DOHH2 (cell line): ENCODE data around the gene VAC14.

Experiments used
- H3F3A ChIP-seq: fragments of 200-600 bp; sonication (generic), shearing (Covaris generic); 2 replicates; pipeline ENCODE4 v1.6.0; 2016; ENCODE audit warnings: antibody characterized with exemption, mild to moderate bottlenecking; ENCODE audit not compliant: control insufficient read depth, insufficient read depth
- H3K27ac ChIP-seq: fragments of 200-600 bp; sonication (generic); 2 replicates; pipeline ENCODE4 v1.5.1; 2014; ENCODE audit warnings: low read depth, mild to moderate bottlenecking, low read length, moderate library complexity
- H3K27me3 ChIP-seq: fragments of 200-600 bp; sonication (generic); 2 replicates; pipeline ENCODE4 v1.6.1; 2014; ENCODE audit warnings: mild to moderate bottlenecking, low read length, mixed read lengths; ENCODE audit not compliant: control insufficient read depth
- H3K36me3 ChIP-seq: fragments of 200-600 bp; sonication (generic); 2 replicates; pipeline ENCODE4 v1.6.1; 2014; ENCODE audit warnings: mild to moderate bottlenecking, low read length, moderate library complexity, mixed read lengths; ENCODE audit not compliant: control insufficient read depth
- H3K4me1 ChIP-seq: fragments of 200-600 bp; sonication (generic); 2 replicates; pipeline ENCODE4 v1.6.1; 2014; ENCODE audit warnings: mild to moderate bottlenecking, low read length, mixed read lengths; ENCODE audit not compliant: control insufficient read depth
- H3K4me2 ChIP-seq: fragments of 200-600 bp; sonication (generic); 2 replicates; pipeline ENCODE4 v1.6.0; 2014; ENCODE audit warnings: mild to moderate bottlenecking, low read length, moderate library complexity
- H3K4me3 ChIP-seq: fragments of 200-600 bp; sonication (generic); 2 replicates; pipeline ENCODE4 v1.5.1; 2014; ENCODE audit warnings: mild to moderate bottlenecking, low read length, mixed read lengths
- H3K79me2 ChIP-seq: fragments of 200-600 bp; sonication (generic); 2 replicates; pipeline ENCODE4 v1.6.1; 2014; ENCODE audit warnings: mild to moderate bottlenecking, low read length, mixed read lengths; ENCODE audit not compliant: control insufficient read depth
- H3K9me2 ChIP-seq: fragments of 200-600 bp; sonication (generic); replicated peaks from 2 replicates; pipeline ENCODE4 v1.6.1; 2014; ENCODE audit warnings: mild to moderate bottlenecking, low read length, mixed read lengths; ENCODE audit not compliant: control insufficient read depth
- H3K9me3 ChIP-seq: fragments of 200-600 bp; sonication (generic); 2 replicates; pipeline ENCODE4 v1.6.1; 2014; ENCODE audit warnings: antibody characterized with exemption, low read length, mixed read lengths; ENCODE audit not compliant: control insufficient read depth, insufficient read depth
- H4K20me1 ChIP-seq: fragments of 200-600 bp; sonication (generic); 2 replicates; pipeline ENCODE4 v1.6.0; 2014; ENCODE audit warnings: low read depth, mild to moderate bottlenecking, antibody characterized with exemption, low read length, moderate library complexity; ENCODE audit not compliant: control insufficient read depth, insufficient read depth
- EZH2phosphoT487 ChIP-seq: fragments of 200-600 bp; sonication (generic); IDR thresholded peaks from 2 replicates; pipeline ENCODE4 v1.6.1; 2017; ENCODE audit warnings: borderline replicate concordance, mild to moderate bottlenecking, antibody characterized with exemption, low read length, moderate library complexity, mixed read lengths
- TF ChIP-seq, protein P1 (sequence below): fragments of 200-600 bp; sonication (generic); IDR thresholded peaks from one replicate; pipeline ENCODE4 v1.5.1; 2014; ENCODE audit warnings: antibody characterized with exemption, mild to moderate bottlenecking, low read depth, low read length; ENCODE audit not compliant: poor library complexity, severe bottlenecking

Gene VAC14

DNA sequence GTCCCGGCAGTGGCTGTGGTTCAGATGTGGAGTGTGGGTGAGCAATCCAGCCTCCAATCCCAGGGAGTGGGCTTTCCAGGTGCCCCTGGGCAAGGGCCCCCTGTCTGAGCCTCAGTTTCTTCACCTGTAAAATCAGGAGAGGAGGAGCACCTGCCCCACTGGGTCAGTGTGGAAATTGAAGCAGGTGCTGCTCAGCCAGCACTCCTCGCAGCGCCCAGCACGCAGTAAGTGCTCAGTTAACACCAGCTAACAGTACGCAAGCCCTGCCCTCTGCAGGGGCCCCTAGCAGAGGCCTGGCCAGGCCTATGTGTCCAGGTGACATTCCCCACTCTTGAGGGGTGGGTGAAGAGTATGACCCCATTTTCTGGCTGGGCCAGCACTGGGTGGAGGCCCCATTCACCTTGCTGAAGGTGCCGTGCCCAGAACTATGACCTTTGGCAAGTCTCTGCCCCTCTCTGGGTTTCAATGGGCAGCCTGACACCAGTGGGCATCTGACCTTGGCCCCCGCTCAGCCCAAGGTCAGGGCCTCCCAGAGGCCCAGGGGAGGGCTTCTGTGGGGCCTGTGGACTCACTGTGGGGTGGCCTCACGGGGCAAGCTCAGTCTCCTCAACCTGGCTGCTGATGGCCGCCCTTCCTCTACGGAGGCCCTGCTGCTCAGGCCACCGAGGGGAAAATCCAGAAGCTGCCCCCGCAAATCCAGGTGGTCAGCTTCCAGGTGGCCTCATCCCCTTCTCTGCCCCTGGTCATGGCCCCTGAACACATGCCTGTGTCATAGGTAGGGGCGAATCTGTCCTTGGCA lies 117.6 kb downstream of the VAC14 start:
- TF ChIP-seq, protein P1, sequence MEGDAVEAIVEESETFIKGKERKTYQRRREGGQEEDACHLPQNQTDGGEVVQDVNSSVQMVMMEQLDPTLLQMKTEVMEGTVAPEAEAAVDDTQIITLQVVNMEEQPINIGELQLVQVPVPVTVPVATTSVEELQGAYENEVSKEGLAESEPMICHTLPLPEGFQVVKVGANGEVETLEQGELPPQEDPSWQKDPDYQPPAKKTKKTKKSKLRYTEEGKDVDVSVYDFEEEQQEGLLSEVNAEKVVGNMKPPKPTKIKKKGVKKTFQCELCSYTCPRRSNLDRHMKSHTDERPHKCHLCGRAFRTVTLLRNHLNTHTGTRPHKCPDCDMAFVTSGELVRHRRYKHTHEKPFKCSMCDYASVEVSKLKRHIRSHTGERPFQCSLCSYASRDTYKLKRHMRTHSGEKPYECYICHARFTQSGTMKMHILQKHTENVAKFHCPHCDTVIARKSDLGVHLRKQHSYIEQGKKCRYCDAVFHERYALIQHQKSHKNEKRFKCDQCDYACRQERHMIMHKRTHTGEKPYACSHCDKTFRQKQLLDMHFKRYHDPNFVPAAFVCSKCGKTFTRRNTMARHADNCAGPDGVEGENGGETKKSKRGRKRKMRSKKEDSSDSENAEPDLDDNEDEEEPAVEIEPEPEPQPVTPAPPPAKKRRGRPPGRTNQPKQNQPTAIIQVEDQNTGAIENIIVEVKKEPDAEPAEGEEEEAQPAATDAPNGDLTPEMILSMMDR, result no peak
- no peak for TF ChIP-seq EZH2phosphoT487
- H3F3A ChIP-seq, result no peaks in the 10 kb centered on the region
- no peaks in the 10 kb centered on the region for H3K79me2 ChIP-seq
- no peaks in the 10 kb centered on the region for H3K4me1 ChIP-seq
- no peak overlapping the region for H3K4me2 ChIP-seq
- no peaks in the 10 kb centered on the region for H3K9me3 ChIP-seq
- no peaks in the 10 kb centered on the region for H3K27me3 ChIP-seq
- no peaks in the 10 kb centered on the region for H3K36me3 ChIP-seq
- H4K20me1 ChIP-seq, result no peaks in the 10 kb centered on the region
- H3K9me2 ChIP-seq, result no peaks in the 10 kb centered on the region
- no peak overlapping the region for H3K27ac ChIP-seq
- no peak overlapping the region for H3K4me3 ChIP-seq

DNA sequence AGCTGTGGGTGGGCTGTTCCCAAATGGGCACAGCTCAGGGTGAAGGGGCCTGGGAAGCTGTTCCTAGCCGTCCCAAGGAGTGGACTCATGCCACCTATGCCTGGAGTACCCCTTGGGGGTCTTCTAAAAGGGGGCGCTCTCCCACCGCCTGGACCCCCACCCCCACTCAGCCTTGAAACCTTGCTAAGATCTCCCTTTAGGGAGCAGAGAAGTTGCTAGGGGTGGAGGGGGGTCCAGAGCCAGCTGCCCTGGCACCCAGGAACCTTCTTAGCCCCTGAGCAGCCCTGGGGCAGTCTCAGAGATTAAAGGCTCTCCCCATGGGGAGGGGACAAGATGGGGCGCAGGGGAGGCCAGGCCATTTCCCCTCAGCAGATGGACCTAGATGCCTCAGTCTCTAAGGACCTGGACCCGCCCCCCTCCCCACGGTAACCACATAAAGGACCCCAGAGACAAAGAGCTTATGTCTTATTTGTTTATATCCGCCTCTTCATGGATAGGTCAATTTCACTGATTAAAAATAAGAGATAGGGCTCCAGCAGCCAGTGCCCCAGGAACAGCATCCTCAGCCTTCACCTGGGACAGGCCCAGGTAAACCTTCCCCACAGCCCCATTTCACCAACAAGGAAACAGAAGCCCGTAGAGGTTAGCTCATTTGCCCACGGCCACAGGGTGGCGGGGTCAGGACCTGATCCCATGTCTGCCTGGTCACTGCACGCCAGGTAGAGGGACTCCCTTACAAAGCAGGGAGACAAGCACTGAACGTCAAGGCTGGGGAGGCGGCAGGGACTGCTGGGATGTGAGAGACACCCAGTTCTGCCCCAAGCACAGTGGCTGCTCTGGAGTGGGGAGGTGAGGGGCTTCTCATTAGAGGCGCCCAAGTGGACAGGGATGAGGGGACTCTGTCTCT lies 118.5 kb downstream of the VAC14 start:
- H3K27ac ChIP-seq, result no peak overlapping the region
- no peaks in the 10 kb centered on the region for H3K27me3 ChIP-seq
- no peaks in the 10 kb centered on the region for H4K20me1 ChIP-seq
- no peaks in the 10 kb centered on the region for H3K79me2 ChIP-seq
- no peaks in the 10 kb centered on the region for H3K9me2 ChIP-seq
- no peak overlapping the region for H3K4me3 ChIP-seq
- H3K4me1 ChIP-seq, result no peaks in the 10 kb centered on the region
- no peak for TF ChIP-seq EZH2phosphoT487
- TF ChIP-seq, protein P1, result no peak
- no peaks in the 10 kb centered on the region for H3F3A ChIP-seq
- no peaks in the 10 kb centered on the region for H3K9me3 ChIP-seq
- H3K36me3 ChIP-seq, result no peaks in the 10 kb centered on the region
- no peak overlapping the region for H3K4me2 ChIP-seq

DNA sequence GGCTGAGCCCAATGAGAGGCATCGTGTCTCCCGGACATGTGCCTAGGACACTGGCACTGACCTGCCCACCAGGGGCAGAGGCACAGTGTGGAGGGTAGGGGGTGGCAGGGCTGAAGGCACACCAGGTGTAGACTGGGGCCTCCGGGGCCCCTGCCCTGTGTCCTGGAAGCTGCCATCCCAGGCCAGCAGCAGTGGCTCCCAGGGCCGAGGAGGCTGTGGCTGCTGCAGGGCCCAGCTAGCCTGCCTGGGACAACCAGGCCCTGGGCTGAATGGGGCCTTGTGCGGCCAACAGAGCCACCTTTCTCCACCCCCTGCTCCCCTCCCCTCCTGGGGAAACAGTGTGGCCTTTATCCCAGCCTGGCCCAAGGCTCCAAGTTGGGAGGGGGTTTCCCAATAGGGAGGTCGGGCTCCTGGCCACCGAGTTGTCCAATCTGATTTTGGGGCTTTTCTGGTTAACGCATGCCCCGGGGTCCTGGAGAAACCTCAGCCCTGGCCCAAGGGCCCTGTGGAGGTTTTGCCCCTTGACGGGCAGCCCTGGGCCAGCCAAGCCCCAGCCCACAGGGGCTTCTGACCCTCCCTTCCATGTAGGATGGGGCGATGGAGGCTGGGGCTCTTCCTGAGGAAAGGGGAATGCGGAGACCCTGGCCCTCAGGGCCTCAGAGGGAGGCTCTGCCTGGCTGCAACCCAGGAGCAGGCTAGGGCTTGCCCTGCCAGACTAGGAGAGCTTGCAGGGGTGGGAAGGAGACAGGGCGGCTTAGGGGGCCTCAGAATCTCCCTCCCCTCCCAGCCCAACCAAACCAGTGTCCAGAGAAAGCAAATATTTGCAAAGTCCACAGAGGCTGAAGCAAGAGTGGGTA lies 119.3 kb downstream of the VAC14 start:
- no peak overlapping the region for H3K27ac ChIP-seq
- no peaks in the 10 kb centered on the region for H3K9me3 ChIP-seq
- H3K79me2 ChIP-seq, result no peaks in the 10 kb centered on the region
- H4K20me1 ChIP-seq, result no peaks in the 10 kb centered on the region
- H3K36me3 ChIP-seq, result no peaks in the 10 kb centered on the region
- H3K4me3 ChIP-seq, result no peak overlapping the region
- H3K4me1 ChIP-seq, result no peaks in the 10 kb centered on the region
- no peak overlapping the region for H3K4me2 ChIP-seq
- no peaks in the 10 kb centered on the region for H3K9me2 ChIP-seq
- no peaks in the 10 kb centered on the region for H3F3A ChIP-seq
- TF ChIP-seq EZH2phosphoT487, result no peak
- TF ChIP-seq, protein P1, result no peak
- H3K27me3 ChIP-seq, result no peaks in the 10 kb centered on the region
